Mucosa of rectum (tissue), 2 donors: Measurements from ENCODE around the gene LRRC8D.
A peak's percentile ranks its signal among the peaks of the same experiment; 100 is the strongest.

Experiments
- H3K27ac ChIP-seq, 2 donors: one replicate each; pipeline ENCODE4 v1.7.0; 2013; ENCODE audit warnings: inconsistent platforms in 2 of 2, low read depth in 2 of 2, low read length in 2 of 2
- H3K27me3 ChIP-seq, 2 donors: one replicate each; pipeline ENCODE4 v1.7.0; 2013; ENCODE audit warnings: low read length in 2 of 2; ENCODE audit not compliant: control insufficient read depth in 2 of 2, insufficient read depth in 2 of 2
- H3K36me3 ChIP-seq, 2 donors: one replicate each; pipeline ENCODE4 v1.7.0; 2013; ENCODE audit warnings: low read length in 2 of 2; ENCODE audit not compliant: control insufficient read depth in 2 of 2, insufficient read depth in 2 of 2
- H3K4me1 ChIP-seq, 2 donors: one replicate each; pipeline ENCODE4 v1.7.0; 2013; ENCODE audit warnings: low read length in 2 of 2, mild to moderate bottlenecking in 1 of 2; ENCODE audit not compliant: control insufficient read depth in 2 of 2, insufficient read depth in 2 of 2
- H3K4me3 ChIP-seq, 2 donors: one replicate each; pipeline ENCODE4 v1.7.0; 2013; ENCODE audit warnings: low read length in 2 of 2
- H3K9ac ChIP-seq, 2 donors: one replicate each; pipeline ENCODE4 v1.7.0; 2013; ENCODE audit warnings: low read length in 2 of 2, low read depth in 1 of 2, mild to moderate bottlenecking in 1 of 2
- H3K9me3 ChIP-seq, 2 donors: one replicate each; pipeline ENCODE4 v1.7.0; 2013; ENCODE audit warnings: low read length in 2 of 2; ENCODE audit not compliant: control insufficient read depth in 2 of 2
- donor health status: healthy.
- donor health status: Normal muscosa, but diverticular disease.

The LRRC8D gene

GRCh38 chr1:89832496-89833127, 11.8 kb downstream of the LRRC8D start:
- H3K27ac ChIP-seq: no peak overlapping the region
- no peaks in the 10 kb centered on the region for H3K9me3 ChIP-seq
- peaks cover 3 to 6% of the 10 kb centered on the region in 2 donors for H3K4me1 ChIP-seq

GRCh38 chr1:89833183-89834082, 12.6 kb downstream of the LRRC8D start:
- Histone ChIP-seq H3K9ac (no peak overlapping the region), H3K4me1 (peaks cover 3 to 6% of the 10 kb centered on the region in 2 donors), H3K27ac (no peak overlapping the region)

More at GRCh38 chr1:89832496-89833127, 11.8 kb downstream of the LRRC8D start:
- Histone ChIP-seq H3K4me3 (no peak overlapping the region), H3K27me3 (no peaks in the 10 kb centered on the region), H3K9ac (no peak overlapping the region), H3K36me3 (peaks cover 0 to 6% of the 10 kb centered on the region in 2 donors)

GRCh38 chr1:89834083-89834704, 13.4 kb downstream of the LRRC8D start:
- Histone ChIP-seq H3K27ac (no peak overlapping the region), H3K36me3 (no peaks in the 10 kb centered on the region), H3K4me3 (no peak overlapping the region), H3K9ac (no peak overlapping the region), H3K4me1 (peaks cover 3 to 6% of the 10 kb centered on the region in 2 donors), H3K9me3 (no peaks in the 10 kb centered on the region), H3K27me3 (no peaks in the 10 kb centered on the region)

More at GRCh38 chr1:89833183-89834082, 12.6 kb downstream of the LRRC8D start:
- Histone ChIP-seq H3K27me3 (no peaks in the 10 kb centered on the region), H3K36me3 (peaks cover 0 to 6% of the 10 kb centered on the region in 2 donors), H3K4me3 (no peak overlapping the region), H3K9me3 (no peaks in the 10 kb centered on the region)

GRCh38 chr1:89836252-89837035, 15.6 kb downstream of the LRRC8D start:
- Histone ChIP-seq H3K27me3 (no peaks in the 10 kb centered on the region), H3K9me3 (no peaks in the 10 kb centered on the region), H3K36me3 (no peaks in the 10 kb centered on the region), H3K4me3 (no peak overlapping the region), H3K4me1 (peaks cover 3 to 6% of the 10 kb centered on the region in 2 donors), H3K27ac (no peak overlapping the region), H3K9ac (no peak overlapping the region)

GRCh38 chr1:89837036-89837481, 16.2 kb downstream of the LRRC8D start:
- no peak overlapping the region for H3K27ac ChIP-seq

GRCh38 chr1:89837510-89837909, 16.7 kb downstream of the LRRC8D start:
- Histone ChIP-seq H3K9me3 (no peaks in the 10 kb centered on the region), H3K27ac (no peak overlapping the region), H3K27me3 (no peaks in the 10 kb centered on the region), H3K4me3 (no peak overlapping the region), H3K9ac (no peak overlapping the region), H3K4me1 (peaks cover 5 to 9% of the 10 kb centered on the region in 2 donors), H3K36me3 (no peaks in the 10 kb centered on the region)

More at GRCh38 chr1:89837036-89837481, 16.2 kb downstream of the LRRC8D start:
- no peak overlapping the region for H3K4me3 ChIP-seq
- no peaks in the 10 kb centered on the region for H3K9me3 ChIP-seq
- no peaks in the 10 kb centered on the region for H3K36me3 ChIP-seq
- H3K4me1 ChIP-seq: peaks cover 3 to 6% of the 10 kb centered on the region in 2 donors
- H3K27me3 ChIP-seq: no peaks in the 10 kb centered on the region
- no peak overlapping the region for H3K9ac ChIP-seq

GRCh38 chr1:89839516-89839915, 18.7 kb downstream of the LRRC8D start:
- Histone ChIP-seq H3K27me3 (no peaks in the 10 kb centered on the region), H3K36me3 (no peaks in the 10 kb centered on the region), H3K27ac (no peak overlapping the region), H3K9me3 (no peaks in the 10 kb centered on the region), H3K9ac (no peak overlapping the region), H3K4me1 (peaks cover 13 to 16% of the 10 kb centered on the region in 2 donors), H3K4me3 (no peak overlapping the region)

- Histone ChIP-seq H3K4me1 (peaks cover 10 to 16% of the 10 kb centered on the region in 2 donors), H3K9ac (no peak overlapping the region), H3K27me3 (no peaks in the 10 kb centered on the region), H3K27ac (no peak overlapping the region), H3K9me3 (no peaks in the 10 kb centered on the region), H3K36me3 (no peaks in the 10 kb centered on the region), H3K4me3 (no peak overlapping the region)
Observed at GRCh38 chr1:89841507-89841906, 20.7 kb downstream of the LRRC8D start.

- H3K9ac ChIP-seq: peak overlapping the region; percentile 43 to 72
- H3K9me3 ChIP-seq: no peaks in the 10 kb centered on the region
- H3K27ac ChIP-seq: peak overlapping the region; percentile 57 to 77
- H3K27me3 ChIP-seq: no peaks in the 10 kb centered on the region
- H3K4me1 ChIP-seq: peaks cover 7 to 12% of the 10 kb centered on the region in 2 donors
- peak overlapping the region; percentile 86 to 95 for H3K4me3 ChIP-seq
- H3K36me3 ChIP-seq: no peaks in the 10 kb centered on the region
Observed at GRCh38 chr1:89842567-89843272, 21.9 kb downstream of the LRRC8D start.
